PC-3 (cell line): ENCODE measurements around the gene TBXAS1. TPM values are rescaled to one million over a fixed set of nuclear protein-coding genes. Genes with fewer than 3 reads are reported as not detected.
"Not testable (repeated sequence)": the region's sequence is repeated elsewhere in the genome, so short reads cannot be mapped to it uniquely, and the experiment has no call there.

ENCODE experiments used
- ATAC-seq: fragments of 200-7000 bp; cut with Tn5 transposase; 2 replicates; pipeline ENCODE4 v1.9.1; 2020; ENCODE audit warnings: mild to moderate bottlenecking, moderate library complexity
- BruUV-seq: library from RNA; stranded (reverse); fragments of 400-500 nt; replicated peaks from 2 replicates; lab custom pipeline; 2021; lab: Mats Ljungman, UMichigan
- CTCF ChIA-PET: fragments of 300-600 bp; sonication (Branson Sonifier 250); formaldehyde crosslinking; loops from one replicate; lab custom pipeline; 2022; ENCODE audit warnings: antibody characterized with exemption; lab: Charles Lee
- POLR2A ChIA-PET: fragments of 300-600 bp; sonication (Branson Sonifier 250); formaldehyde crosslinking; loops from one replicate; lab custom pipeline; 2022; ENCODE audit warnings: antibody characterized with exemption; ENCODE audit not compliant: unreplicated experiment; lab: Charles Lee
- DNase-seq: peaks from one replicate; pipeline ENCODE4 v3.0.0-alpha.2; 2015
- H2AFZ ChIP-seq: fragments of 300-600 bp; sonication (generic); 2 replicates; pipeline ENCODE4 v1.6.0; 2016; ENCODE audit warnings: antibody characterized with exemption, low read length
- H3F3A ChIP-seq: fragments of 300-600 bp; sonication (generic); one replicate; pipeline ENCODE4 v1.6.0; 2017; ENCODE audit warnings: antibody characterized with exemption, low read length, control low read depth, mild to moderate bottlenecking; ENCODE audit not compliant: unreplicated experiment
- H3K27ac ChIP-seq: fragments of 300-600 bp; sonication (generic); 2 replicates; pipeline ENCODE4 v1.5.1; 2016; ENCODE audit warnings: mild to moderate bottlenecking, low read length
- H3K27me3 ChIP-seq: fragments of 300-600 bp; sonication (generic); 2 replicates; pipeline ENCODE4 v1.6.1; 2016; ENCODE audit warnings: low read length, mixed read lengths
- H3K36me3 ChIP-seq: fragments of 300-600 bp; sonication (generic); 2 replicates; pipeline ENCODE4 v1.6.1; 2016; ENCODE audit warnings: low read depth, mixed run types, low read length, mixed read lengths
- H3K4me1 ChIP-seq: fragments of 300-600 bp; sonication (generic); 2 replicates; pipeline ENCODE4 v1.5.1; 2016; ENCODE audit warnings: low read length; ENCODE audit not compliant: insufficient read depth
- H3K4me2 ChIP-seq: fragments of 300-600 bp; sonication (generic); 2 replicates; pipeline ENCODE4 v1.6.0; 2016; ENCODE audit warnings: low read length
- H3K4me3 ChIP-seq: fragments of 300-600 bp; sonication (generic); 2 replicates; pipeline ENCODE4 v1.5.1; 2016; ENCODE audit warnings: mild to moderate bottlenecking, low read length, mixed read lengths
- H3K79me2 ChIP-seq: fragments of 300-600 bp; sonication (generic); 2 replicates; pipeline ENCODE4 v1.6.1; 2017; ENCODE audit warnings: low read length, mixed read lengths
- H3K9ac ChIP-seq: fragments of 300-600 bp; sonication (generic); 2 replicates; pipeline ENCODE4 v1.6.0; 2016; ENCODE audit warnings: mild to moderate bottlenecking, low read length
- H3K9me2 ChIP-seq: fragments of 300-600 bp; sonication (generic); replicated peaks from 2 replicates; pipeline ENCODE4 v1.6.1; 2016; ENCODE audit warnings: mixed run types, low read length, mixed read lengths
- H3K9me3 ChIP-seq: fragments of 300-600 bp; sonication (generic); 2 replicates; pipeline ENCODE4 v1.6.1; 2016; ENCODE audit warnings: low read length, mixed read lengths
- H4K20me1 ChIP-seq: fragments of 300-600 bp; sonication (generic); 2 replicates; pipeline ENCODE4 v1.6.1; 2016; ENCODE audit warnings: low read length, mixed read lengths
- EZH2 ChIP-seq: fragments of 300-600 bp; sonication (generic); IDR thresholded peaks from one replicate; pipeline ENCODE4 v1.6.1; 2017; ENCODE audit warnings: antibody characterized with exemption, mild to moderate bottlenecking, low read length; ENCODE audit not compliant: unreplicated experiment
- EZH2phosphoT487 ChIP-seq: fragments of 300-600 bp; sonication (generic); IDR thresholded peaks from 2 replicates; pipeline ENCODE4 v1.6.1; 2018; ENCODE audit warnings: mild to moderate bottlenecking, antibody characterized with exemption, low read length, borderline replicate concordance
- intact Hi-C: fragments of 100-400 bp; cut with micrococcal nuclease; formaldehyde crosslinking; loops from 2 replicates; pipeline ENCODE4 v1.9.0; 2023
- total RNA-seq: library from RNA; depleted of rRNA; stranded (reverse); fragments of >200 nt; gene quantifications from 2 replicates; pipeline ENCODE4 v1.2.3, GENCODE V29; 2014
- TF ChIP-seq, protein P1 (sequence below): fragments of 300-600 bp; sonication (generic); conservative IDR thresholded peaks from 2 replicates; pipeline ENCODE4 v1.5.1; 2017; ENCODE audit warnings: antibody characterized with exemption, low read depth, mild to moderate bottlenecking, low read length

Gene TBXAS1
- total RNA-seq, 1 experiment from 2014 or later: 21.8 TPM

DNA sequence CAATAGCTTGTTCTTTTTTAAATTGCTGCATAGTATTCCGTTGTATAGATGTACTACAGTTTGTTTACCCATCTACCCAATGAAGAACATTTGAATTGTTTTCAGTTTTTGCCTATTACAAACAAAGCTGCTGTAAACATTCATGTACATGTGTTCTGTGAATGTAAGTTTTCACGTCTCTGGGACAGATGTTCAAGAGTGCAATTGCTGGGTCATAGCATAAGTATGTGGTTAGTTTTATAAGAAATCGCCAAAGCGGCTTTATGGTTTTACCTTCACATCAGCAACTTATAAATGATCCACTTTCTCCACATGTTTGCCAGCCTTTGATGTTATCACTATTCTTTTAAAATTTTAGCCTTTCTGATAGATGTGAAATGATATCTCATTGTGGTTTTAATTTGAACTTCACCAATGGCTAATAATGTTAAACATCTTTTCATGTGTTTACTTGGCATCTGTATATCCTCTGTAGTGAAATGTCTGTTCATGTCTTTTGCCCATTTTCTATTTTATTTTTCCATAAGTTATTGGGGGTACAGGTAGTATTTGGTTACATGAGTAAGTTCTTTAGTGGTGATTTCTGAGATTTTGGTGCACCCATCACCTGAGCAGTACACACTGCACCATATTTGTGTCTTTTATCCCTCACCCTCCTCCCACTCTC lies 73.5 kb downstream of the TBXAS1 start:
- intact Hi-C loops: no loop called here
- Histone ChIP-seq H4K20me1 (no peaks in the 10 kb centered on the region), H3K9ac (no peak overlapping the region), H3K4me1 (no peaks in the 10 kb centered on the region), H3F3A (no peaks in the 10 kb centered on the region), H3K9me3 (no peaks in the 10 kb centered on the region), H3K36me3 (no peaks in the 10 kb centered on the region), H3K79me2 (no peaks in the 10 kb centered on the region), H2AFZ (no peak overlapping the region), H3K4me2 (no peak overlapping the region), H3K4me3 (no peak overlapping the region), H3K27ac (no peak overlapping the region), H3K27me3 (no peaks in the 10 kb centered on the region), H3K9me2 (no peaks in the 10 kb centered on the region)
- no peak for DNase-seq
- ChIA-PET CTCF (no interaction called here), POLR2A (no interaction called here)
- BruUV-seq: no TSS peak
- ATAC-seq: no peak
- TF ChIP-seq EZH2phosphoT487 (no peak), EZH2 (no peak)
- TF ChIP-seq, protein P1, sequence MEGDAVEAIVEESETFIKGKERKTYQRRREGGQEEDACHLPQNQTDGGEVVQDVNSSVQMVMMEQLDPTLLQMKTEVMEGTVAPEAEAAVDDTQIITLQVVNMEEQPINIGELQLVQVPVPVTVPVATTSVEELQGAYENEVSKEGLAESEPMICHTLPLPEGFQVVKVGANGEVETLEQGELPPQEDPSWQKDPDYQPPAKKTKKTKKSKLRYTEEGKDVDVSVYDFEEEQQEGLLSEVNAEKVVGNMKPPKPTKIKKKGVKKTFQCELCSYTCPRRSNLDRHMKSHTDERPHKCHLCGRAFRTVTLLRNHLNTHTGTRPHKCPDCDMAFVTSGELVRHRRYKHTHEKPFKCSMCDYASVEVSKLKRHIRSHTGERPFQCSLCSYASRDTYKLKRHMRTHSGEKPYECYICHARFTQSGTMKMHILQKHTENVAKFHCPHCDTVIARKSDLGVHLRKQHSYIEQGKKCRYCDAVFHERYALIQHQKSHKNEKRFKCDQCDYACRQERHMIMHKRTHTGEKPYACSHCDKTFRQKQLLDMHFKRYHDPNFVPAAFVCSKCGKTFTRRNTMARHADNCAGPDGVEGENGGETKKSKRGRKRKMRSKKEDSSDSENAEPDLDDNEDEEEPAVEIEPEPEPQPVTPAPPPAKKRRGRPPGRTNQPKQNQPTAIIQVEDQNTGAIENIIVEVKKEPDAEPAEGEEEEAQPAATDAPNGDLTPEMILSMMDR: no peak

- H2AFZ ChIP-seq, H3K4me1 ChIP-seq, ATAC-seq, BruUV-seq, H3K9me2 ChIP-seq, H3K36me3 ChIP-seq, H3K79me2 ChIP-seq, CTCF ChIA-PET, H3F3A ChIP-seq, H3K4me2 ChIP-seq, H3K27me3 ChIP-seq, intact Hi-C loops, H3K9ac ChIP-seq, H3K9me3 ChIP-seq, DNase-seq, H4K20me1 ChIP-seq, H3K27ac ChIP-seq, POLR2A ChIA-PET, H3K4me3 ChIP-seq: not testable (repeated sequence)
Measured at GRCh38 chr7:139903103-139903477, 74.0 kb downstream of the TBXAS1 start.

DNA sequence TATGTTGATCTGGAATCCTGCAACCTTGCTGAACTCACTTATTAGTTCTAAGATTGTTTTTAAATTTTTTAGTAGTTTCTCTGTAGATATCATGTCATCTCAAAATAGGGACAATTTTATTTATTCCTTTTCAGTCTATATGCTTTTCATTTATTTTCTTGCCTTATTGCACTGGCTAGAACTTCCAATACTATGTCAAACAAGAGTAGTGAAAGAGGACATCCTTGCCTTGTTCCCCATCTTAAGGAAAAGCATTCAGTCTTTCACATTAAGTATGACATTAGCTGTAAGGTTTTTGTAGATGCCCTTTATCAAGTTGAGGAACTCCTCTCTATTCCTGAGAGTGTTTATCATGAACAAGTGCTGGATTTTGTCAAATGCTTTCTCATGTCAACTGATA lies 77.8 kb downstream of the TBXAS1 start:
- no peak for ATAC-seq
- Histone ChIP-seq H3K79me2 (no peaks in the 10 kb centered on the region), H3K9ac (no peak overlapping the region), H3F3A (no peaks in the 10 kb centered on the region), H3K4me2 (no peak overlapping the region), H3K27me3 (no peaks in the 10 kb centered on the region), H3K36me3 (no peaks in the 10 kb centered on the region), H2AFZ (no peak overlapping the region), H3K4me1 (no peaks in the 10 kb centered on the region; the same call in 1 of the 2 replicates), H3K4me3 (no peak overlapping the region), H4K20me1 (no peaks in the 10 kb centered on the region), H3K9me3 (no peaks in the 10 kb centered on the region), H3K27ac (no peak overlapping the region), H3K9me2 (no peaks in the 10 kb centered on the region)
- TF ChIP-seq EZH2phosphoT487 (no peak), EZH2 (no peak)
- TF ChIP-seq, protein P1: no peak
- POLR2A ChIA-PET: no interaction called here
- CTCF ChIA-PET: no interaction called here
- intact Hi-C loops: no loop called here
- BruUV-seq: no TSS peak
- no peak for DNase-seq
